ENCODE measurements around the gene KCTD20.

- TF ChIP-seq CTCF (IDR thresholded peaks at IDR 0.05; ENCODE audit: low read depth, low read length, missing input control) (no peak), RAD21 (IDR thresholded peaks at IDR 0.05) (no peak), JUND (IDR thresholded peaks at IDR 0.05) (no peak), MAX (IDR thresholded peaks at IDR 0.05) (no peak), REST (IDR thresholded peaks at IDR 0.05) (no peak), ATF3 (IDR thresholded peaks at IDR 0.05) (no peak), RXRA (IDR thresholded peaks at IDR 0.05) (peak in 1 of 2 donors; percentile 28), ZBTB33 (IDR thresholded peaks at IDR 0.05) (no peak), TAF1 (conservative IDR thresholded peaks at IDR 0.05) (no peak)
Measured at GRCh38 chr6:36510365-36510764, 67.6 kb downstream of the KCTD20 start.

All from liver (tissue), 3 donors.